DMS 273 (cell line): Measurements from ENCODE around the gene MAGI3.
"Not testable (repeated sequence)": the region's sequence is repeated elsewhere in the genome, so short reads cannot be mapped to it uniquely, and the experiment has no call there.

Experiments
- DNase-seq: peaks from one replicate; lab custom pipeline; 2025; ENCODE audit not compliant: unreplicated experiment; lab: John Stamatoyannopoulos, UW

MAGI3 gene

DNA sequence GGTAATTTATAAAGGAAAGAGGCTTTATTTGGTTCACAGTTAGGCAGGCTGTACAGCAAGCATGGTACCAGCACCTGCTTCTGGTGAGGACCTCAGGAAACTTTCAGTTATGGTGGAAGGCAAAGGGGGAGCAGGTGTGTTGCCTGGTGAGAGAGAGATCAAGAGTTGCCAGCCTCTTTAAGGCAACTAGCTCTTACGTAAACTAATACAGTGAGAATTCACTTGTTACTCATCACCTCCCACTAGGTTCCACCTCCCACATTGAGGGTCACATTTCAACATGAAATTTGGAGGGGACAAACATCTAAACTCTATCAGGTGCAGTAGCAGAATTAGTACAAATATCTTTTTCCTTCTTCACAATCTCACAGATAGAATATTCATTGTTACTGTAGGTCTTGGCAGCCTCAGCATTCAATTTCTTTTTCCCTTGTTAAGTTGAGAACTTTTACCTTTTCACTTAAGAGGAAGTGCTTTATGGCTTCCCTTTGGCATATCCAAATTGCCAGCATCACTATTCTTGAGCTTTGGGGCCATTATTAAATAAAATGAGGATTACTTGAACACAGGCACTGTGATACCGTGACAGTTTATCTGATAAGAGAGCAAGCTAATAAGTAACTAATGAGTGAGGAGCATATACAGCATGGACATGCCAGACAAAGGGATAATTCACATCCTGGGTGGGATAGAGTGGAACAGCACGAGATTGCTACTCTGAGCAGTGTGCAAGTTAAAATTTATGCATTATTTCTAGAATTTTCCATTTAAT lies 48.4 kb downstream of the MAGI3 start:
- DNase-seq, result no peak

DNA sequence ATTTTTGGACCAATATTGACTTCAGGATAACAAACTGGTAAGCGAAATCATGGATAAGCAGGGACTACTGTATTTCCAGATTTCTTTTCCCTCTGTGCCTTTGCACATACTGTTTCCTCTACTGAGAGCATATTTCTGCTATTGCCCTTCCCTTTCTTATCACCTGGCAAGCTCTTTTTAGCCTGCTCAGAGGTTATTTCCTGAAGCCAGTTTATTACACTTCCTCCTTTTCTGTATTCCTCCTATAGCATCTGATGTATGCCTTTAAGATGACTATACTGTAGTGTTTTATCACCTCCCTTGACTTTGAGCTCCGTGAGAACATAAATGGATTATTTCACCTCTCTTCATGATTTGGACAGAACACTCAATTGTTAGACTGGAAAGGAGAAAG lies 49.0 kb downstream of the MAGI3 start:
- no peak for DNase-seq

DNA sequence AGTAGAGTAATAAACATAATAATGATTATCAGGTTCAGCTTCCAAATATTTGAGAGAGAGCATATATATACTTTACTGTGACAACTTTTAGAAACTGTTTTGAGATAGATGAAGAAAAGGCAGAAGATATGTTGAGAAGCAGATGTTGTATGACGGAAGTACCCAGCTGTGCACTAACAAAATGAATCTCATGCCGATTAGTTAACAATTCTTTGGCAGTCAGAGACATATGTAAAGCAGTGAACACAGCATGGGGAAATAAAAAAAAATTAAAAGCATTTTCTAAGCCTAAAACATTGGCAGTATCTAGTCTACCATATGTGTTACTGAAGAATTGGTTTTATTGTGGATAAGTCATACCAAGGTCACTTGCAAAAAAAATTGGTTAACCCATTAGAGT lies 51.8 kb downstream of the MAGI3 start:
- no peak for DNase-seq

DNA sequence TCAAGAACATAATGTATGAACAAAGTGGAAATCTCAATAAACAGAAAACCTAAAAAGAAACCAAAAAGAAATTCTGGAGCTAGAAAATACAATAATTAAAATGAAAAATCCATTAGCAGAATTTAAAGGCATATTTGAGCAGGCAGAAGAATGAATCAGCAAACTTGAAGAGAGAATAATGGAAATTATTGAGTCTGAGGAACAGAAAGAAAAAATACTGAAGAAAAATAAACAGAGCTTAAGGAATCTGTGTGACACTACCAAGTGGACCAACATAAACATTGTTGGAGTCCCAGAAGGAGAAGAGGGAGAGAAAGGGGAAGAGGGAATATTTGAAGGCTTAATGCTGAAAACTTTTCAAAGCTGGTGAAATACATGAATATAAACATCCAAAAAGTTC lies 54.5 kb downstream of the MAGI3 start:
- no peak for DNase-seq

DNA sequence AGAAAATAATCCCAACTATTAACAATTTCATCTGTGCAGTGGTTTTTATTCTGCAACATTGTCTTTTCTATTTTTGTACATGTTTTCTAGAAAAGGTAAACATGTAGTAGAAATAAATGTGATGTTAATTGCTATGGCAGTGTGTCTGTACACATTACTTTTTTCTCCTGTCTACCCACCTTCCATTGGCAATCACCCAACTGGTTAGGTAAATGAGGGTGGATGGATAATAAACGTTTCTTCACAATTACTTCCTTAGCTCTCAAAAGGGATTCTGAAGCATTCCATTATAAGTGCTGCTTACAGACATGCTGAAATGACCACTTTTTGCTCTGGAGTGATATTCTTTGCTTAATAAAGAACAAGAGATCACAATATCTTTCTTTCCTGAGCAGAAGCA lies 61.4 kb downstream of the MAGI3 start:
- DNase-seq, result peak; percentile 5

DNA sequence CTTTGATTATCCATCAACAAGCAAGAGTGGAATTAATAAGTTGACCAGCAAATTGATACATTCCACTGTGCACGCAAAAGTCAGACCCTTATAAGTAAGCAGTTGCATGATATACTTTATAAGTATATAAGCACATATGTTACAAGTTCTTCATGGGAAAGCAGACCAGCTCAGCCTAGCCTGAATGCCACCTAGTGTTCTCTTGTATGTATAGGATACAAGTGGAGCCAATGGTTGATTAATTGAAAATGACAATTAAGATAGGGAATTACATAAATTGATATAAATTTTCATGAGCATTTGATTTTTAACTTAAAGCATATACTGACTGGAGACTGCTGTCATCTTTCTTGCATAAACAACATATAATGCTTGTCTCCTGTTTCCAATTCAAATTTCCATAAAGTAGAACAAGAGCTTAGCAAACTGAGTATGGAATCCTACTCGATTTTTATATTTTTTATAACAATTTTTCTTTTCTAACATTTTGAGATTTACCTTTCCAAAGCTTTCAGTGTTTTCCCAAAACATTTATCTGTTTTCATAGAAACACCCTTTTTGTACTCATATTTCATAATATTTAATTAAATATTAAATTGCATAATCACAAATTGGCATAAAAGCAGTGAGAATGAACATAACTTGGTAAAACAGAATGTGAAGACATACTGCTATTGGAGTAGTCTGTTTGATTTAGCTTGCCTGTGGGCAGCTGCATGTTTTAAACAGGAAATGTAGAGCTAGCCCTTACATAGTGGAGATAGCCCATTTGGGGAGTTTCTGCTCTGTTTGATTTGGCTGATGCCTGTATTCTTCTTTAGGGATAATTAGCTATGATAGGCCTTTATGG lies 62.8 kb downstream of the MAGI3 start:
- DNase-seq, result peak; percentile 65

DNA sequence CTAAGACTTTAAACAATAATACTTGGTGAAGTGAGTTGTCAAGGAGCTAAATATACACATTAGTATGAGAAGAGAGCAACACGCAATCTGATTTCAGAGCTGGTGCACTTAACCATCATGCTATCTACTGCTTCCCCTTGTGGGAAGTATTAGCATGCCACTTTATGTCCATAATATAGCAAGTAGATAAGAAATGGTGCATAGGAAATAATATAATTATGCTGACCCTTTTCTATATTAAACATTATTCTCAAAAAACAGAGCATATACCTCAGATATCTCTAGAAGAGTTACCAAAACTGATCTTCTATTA lies 63.4 kb downstream of the MAGI3 start:
- DNase-seq, result no peak

DNA sequence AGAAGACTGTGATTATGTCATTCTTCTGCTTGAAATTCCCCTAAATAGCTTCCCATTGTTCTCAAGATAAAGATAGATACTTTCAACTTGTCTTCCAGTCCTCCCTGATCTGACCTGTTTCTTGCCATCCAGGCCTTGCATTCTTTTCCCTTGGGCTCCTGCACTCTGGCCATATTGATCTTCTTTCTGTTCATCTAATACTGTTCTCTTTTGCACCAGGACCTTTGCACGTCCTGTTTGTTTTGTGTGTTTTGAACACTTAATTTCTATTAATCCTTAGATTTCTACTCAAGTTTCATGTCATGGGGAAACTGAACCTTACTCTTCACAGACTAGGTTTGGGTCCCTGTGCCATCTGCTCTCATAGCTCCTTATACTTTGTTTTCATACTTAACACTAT lies 65.1 kb downstream of the MAGI3 start:
- DNase-seq, result no peak

DNA sequence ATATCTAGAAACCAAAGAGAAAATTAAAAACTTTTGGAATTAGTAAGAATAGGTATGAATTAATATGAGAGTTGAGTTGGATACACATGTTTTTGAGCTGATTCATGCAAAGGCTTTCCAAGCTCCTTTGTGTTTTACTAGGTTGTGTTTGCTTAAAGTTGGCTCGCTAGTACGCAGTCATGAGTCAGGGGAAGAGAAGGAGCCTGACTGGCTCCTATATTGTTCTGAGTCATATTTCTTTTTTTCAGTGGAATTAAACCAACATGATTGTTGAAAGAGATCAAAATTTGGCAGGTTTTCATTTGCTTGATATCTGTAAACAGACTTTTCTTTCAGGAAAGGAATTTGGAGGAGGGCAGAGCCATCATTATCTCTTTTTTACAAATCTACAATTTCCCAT lies 66.7 kb downstream of the MAGI3 start:
- no peak for DNase-seq

DNA sequence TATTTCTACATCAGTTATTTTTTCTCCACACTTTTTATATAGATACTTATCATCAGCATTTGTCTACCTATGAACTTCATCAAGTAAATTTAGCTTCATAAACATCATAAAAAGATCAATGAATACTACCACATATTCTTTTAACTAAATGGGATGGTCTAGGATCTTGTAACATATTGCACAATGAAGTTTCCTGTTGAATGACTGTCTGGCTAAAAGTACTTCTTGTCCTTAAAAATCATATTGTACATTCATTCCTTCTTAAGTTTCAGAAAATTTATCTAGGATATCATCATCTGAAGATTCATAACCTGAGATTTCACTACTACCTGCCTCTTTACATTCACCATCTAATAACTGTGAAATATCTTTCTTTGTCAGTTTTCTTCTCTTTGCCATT lies 69.0 kb downstream of the MAGI3 start:
- no peak for DNase-seq

DNA sequence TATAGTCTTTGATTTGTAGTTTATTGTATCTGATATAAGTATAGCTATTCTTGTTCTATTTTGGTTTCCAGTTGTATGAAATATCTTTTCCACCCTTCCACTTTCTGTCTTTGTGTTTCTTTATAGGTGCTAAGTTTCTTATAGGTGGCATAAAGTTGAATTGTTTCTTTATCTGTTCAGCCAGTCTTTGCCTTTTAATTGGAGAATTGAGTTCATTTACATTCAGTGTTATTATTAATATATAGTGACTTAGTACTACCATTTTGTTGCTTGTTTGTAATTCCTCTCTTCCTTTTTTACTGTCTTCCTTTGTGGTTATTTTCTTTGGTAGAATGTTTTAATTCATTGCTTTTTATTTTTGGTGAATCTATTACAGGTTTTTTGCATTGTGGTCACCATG lies 77.7 kb downstream of the MAGI3 start:
- no peak for DNase-seq

DNA sequence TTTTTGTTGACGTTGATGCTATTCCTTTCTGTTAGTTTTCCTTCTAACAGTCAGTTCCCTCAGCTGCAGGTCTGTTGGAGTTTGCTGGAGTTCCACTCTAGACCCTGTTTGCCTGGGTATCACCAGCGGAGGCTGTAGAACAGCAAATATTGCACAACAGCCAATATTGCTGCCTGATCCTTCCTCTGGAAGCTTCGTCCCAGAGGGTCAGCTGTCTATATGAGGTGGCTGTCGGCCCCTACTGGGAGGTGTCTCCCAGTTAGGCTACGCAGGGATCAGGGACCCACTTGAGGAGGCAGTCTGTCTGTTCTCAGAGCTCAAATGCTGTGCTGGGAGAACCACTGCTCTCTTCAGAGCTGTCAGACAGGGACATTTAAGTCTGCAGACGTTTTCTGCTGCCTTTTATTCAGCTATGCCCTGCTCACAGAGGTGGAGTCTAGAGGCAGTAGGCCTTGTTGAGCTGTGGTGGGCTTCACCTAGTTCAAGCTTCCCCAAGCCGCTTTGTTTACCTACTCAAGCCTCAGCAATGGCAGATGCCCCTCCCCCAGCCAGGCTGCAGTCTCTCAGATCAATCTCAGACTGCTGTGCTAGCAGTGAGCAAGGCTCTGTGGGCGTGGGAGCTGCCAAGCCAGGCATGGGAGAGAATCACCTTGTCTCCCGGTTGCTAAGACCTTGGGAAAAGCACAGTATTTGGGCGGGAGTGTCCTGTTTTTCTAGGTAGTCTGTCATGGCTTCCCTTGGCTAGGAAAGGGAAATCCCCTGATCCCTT lies 88.3 kb downstream of the MAGI3 start:
- not testable (repeated sequence) for DNase-seq

DNA sequence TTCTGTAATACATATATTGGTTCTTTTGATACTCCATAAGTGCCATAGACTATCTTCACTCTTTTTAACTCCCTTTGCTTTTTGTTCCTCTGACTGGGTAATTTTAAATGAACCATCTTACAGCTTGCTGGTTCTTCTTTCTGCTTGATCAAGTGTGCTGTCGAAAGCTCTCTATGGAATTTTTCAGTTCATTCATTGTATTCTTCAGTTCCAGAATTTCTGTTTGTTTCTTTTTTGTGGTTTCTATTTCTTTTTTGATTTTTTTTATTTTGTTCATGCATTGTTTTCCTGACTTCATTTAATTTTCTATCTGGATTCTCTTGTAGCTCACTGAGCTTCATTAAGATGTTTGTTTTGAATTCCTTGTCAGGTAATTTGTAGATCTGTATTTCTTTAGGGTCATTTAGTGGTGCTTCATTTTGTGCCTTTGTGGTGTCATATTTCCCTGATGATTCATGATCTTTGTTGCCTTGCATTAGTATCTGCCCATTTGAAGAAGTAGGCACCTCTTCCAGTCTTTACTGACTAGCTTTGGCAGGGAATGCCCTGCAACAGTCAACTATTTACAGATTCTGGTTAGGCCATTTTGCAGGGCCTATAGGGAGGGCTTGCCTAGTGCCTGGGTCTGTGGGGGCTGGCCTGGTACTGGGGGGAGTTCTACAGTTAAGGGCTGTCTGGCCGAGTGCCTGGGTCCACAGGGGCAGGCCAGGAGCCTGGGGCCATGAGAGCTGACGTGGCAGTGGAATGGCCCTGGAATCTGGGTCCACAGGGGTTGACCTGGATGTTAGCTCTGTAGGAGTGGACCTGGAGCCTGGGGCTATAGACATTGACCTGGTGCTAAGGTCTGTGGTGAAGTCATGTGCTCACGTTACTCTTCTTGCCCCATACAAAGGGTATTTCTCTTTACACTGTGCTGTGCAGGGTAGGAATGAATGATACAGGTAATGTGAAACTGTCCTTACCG lies 89.7 kb downstream of the MAGI3 start:
- peak; percentile 4 for DNase-seq

DNA sequence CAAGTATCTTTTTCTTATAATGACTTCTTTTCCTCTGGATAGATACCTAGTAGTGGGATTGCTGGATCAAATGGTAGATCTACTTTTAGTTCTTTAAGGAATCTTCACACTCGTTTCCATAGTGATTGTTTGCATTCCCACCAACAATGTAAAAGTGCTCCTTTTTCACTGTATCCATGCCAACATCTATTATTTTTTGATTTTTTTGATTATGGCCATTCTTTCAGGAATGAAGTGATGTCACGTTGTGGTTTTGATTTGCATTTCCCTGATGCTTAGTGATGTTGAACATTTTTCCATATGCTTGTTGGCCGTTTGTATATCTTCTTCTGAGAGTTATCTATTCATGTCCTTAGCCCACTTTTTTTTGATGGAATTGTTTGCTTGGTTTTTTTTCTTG lies 94.8 kb downstream of the MAGI3 start:
- DNase-seq, result not testable (repeated sequence)

DNA sequence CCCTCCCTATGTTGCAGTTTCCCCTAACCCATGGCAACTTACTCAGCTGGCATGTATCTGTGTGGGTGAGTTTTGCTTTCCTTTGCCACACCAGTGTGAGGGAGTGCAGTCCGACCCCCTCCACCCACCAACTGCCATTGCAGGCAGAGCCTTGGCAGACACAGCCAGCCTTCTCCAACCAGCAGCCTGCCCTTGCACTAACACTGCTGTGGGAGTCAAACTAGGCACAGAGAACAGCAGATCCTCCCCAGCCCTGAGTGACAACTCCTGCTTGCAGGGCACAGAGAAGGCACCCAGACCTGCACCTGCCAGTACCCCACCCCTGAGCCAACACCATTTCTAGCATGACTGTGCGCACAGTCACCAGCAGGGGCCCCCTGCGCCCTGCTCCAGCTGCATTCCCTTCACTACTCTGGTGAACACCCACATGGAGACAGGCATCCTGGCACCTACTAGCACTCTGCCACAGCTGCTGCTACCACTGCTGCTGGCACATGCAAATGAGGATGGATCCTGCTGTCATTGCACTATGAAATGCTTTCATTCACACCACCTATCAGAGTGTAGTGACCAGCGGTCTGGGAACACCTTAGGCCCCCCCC lies 98.4 kb downstream of the MAGI3 start:
- DNase-seq, result peak; percentile 12

DNA sequence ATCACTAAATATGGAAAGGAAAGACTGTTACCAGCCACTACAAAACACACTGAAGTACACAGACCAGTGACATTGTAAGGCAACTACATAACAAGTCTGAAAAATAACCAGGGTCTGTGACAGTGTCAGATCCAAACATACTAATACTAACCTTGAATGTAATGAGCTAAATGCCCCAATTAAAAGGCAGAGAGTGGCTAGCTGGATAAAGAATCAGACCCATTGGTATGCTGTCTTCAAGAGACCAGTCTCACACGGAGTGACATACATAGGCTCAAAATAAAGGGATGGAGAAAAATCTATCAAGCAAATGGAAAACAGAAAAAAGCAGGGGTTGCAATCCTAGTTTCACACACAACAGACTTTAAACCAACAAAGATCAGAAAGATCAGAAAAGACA lies 100.1 kb downstream of the MAGI3 start:
- DNase-seq, result no peak

DNA sequence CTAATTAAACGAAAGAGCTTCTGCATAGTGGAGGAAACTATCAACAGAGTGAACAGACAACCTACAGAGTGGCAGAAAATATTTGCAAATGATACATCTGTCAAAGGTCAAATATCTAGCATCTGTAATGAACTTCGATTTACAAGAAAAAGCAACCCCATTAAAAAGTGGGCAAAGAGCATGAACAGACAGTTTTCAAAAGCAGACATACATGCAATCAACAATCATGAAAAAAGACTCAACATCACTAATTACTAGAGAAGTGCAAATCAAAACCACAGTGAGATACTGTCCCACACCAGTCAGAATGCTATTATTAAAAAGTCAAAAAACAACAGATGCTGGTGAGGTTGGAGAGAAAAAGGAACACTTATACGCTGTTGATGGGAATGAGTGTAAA lies 103.2 kb downstream of the MAGI3 start:
- DNase-seq, result no peak

DNA sequence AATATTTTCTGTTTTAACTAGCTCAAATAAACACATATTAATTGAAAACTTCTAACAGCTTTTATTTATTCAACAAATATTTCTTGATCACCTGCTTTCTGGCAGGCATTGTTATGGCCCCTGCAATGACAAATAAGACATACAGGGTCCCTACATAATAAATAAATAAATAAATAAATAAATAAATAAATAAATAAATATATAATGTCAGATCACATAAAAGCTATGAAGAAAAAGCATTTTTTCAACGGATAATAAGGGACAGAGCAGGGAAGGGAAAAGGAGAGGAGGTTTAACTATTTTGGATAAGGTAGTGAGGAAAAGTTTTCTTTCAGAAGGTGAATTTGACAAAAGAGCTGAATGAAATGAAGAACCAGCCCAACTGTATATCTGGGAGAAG lies 115.0 kb downstream of the MAGI3 start:
- DNase-seq, result no peak

DNA sequence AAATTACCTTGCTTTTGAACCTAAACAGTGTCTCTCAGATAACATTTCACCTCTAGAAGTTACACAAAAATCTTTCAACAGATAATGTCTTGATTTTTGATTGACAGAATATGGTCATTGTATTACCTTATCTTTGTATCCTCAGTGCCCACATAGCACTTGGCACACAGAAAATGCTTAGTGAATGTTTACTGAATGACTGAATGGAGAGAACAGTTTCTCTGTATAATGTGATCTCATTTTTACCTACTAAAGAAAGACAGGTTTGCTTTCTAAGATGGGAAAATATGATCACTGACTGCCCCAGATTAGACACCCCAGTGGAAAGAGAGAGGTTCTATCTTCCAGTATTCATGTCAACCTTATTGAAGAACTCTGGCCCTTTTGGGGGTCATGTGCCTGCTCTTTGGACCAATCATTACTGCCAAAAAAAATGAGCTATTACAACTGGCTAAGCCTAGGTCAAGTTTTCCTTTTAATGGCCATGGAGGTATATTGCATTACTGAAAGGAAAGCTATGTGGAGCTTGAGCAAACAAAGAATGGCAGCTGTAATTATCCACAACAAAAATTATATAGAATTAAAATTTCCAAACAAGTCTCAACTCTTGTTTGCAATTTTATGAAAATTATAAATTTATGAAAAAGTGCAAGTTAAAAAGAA lies 117.4 kb downstream of the MAGI3 start:
- no peak for DNase-seq
